ENCODE results near the gene CHCHD3. TPM values are rescaled to one million over a fixed set of nuclear protein-coding genes. Genes with fewer than 3 reads are reported as not detected.

CHCHD3 gene
- total RNA-seq, 1 experiment from 2014 or later: 100 TPM

- TF ChIP-seq EZH2 (IDR thresholded peaks at IDR 0.05; ENCODE audit: low read depth): no peak
- no peak for TF ChIP-seq CTCF (conservative IDR thresholded peaks at IDR 0.05)
- DNase-seq: no peak
- ChIA-PET POLR2A (ENCODE audit: unreplicated experiment) (no interaction called here), CTCF (no interaction called here)
- H2AFZ ChIP-seq: no peak overlapping the region
- peaks cover 20% of the 10 kb centered on the region; the same call in 1 of the 2 replicates for H3K36me3 ChIP-seq (ENCODE audit: low read depth)
- no peak overlapping the region for H3K4me3 ChIP-seq
- peaks cover 25% of the 10 kb centered on the region; the same call in 1 of the 2 replicates for H4K20me1 ChIP-seq (ENCODE audit: insufficient read depth)
- no peak overlapping the region for H3K4me2 ChIP-seq
- BruUV-seq (replicated peaks): no TSS peak
- H3K9me3 ChIP-seq (ENCODE audit: insufficient read depth, low read depth): no peaks in the 10 kb centered on the region
- peaks cover 46% of the 10 kb centered on the region for H3K79me2 ChIP-seq (ENCODE audit: low read depth)
- no peaks in the 10 kb centered on the region for H3K4me1 ChIP-seq (replicated peaks; ENCODE audit: insufficient read depth)
- H3K9me2 ChIP-seq (ENCODE audit: insufficient read depth): no peaks in the 10 kb centered on the region
- no peaks in the 10 kb centered on the region for H3K27me3 ChIP-seq (ENCODE audit: insufficient read depth, low read depth)
- intact Hi-C loops (cut with micrococcal nuclease; ENCODE audit: unreplicated experiment): no loop called here
- no peak overlapping the region for H3K27ac ChIP-seq
- H3F3A ChIP-seq (ENCODE audit: insufficient read depth, low read depth): no peaks in the 10 kb centered on the region
Measured at GRCh38 chr7:133071506-133071905, 10.4 kb downstream of the CHCHD3 start.

GRCh38 chr7:133070562-133070961 is 11.3 kb downstream of the CHCHD3 start:
- Histone ChIP-seq H3K36me3 (ENCODE audit: low read depth) (peaks cover 16% of the 10 kb centered on the region; the same call in 1 of the 2 replicates), H3K9me3 (ENCODE audit: insufficient read depth, low read depth) (no peaks in the 10 kb centered on the region), H3K79me2 (ENCODE audit: low read depth) (peaks cover 38% of the 10 kb centered on the region), H2AFZ (no peak overlapping the region), H3K27ac (no peak overlapping the region), H3K4me3 (no peak overlapping the region), H3F3A (ENCODE audit: insufficient read depth, low read depth) (no peaks in the 10 kb centered on the region), H3K4me2 (no peak overlapping the region), H4K20me1 (ENCODE audit: insufficient read depth) (peaks cover 22% of the 10 kb centered on the region), H3K9me2 (ENCODE audit: insufficient read depth) (no peaks in the 10 kb centered on the region), H3K27me3 (ENCODE audit: insufficient read depth, low read depth) (no peaks in the 10 kb centered on the region), H3K4me1 (replicated peaks; ENCODE audit: insufficient read depth) (no peaks in the 10 kb centered on the region)
- ChIA-PET POLR2A (ENCODE audit: unreplicated experiment) (no interaction called here), CTCF (no interaction called here)
- no TSS peak for BruUV-seq (replicated peaks)
- TF ChIP-seq EZH2 (IDR thresholded peaks at IDR 0.05; ENCODE audit: low read depth) (no peak), CTCF (conservative IDR thresholded peaks at IDR 0.05) (no peak)
- no peak for DNase-seq
- intact Hi-C loops (cut with micrococcal nuclease; ENCODE audit: unreplicated experiment): no loop called here

GRCh38 chr7:133065301-133065700 is 16.6 kb downstream of the CHCHD3 start:
- Histone ChIP-seq H3F3A (ENCODE audit: insufficient read depth, low read depth) (no peaks in the 10 kb centered on the region), H3K79me2 (ENCODE audit: low read depth) (peaks cover 12% of the 10 kb centered on the region; the same call in 1 of the 2 replicates), H3K4me1 (replicated peaks; ENCODE audit: insufficient read depth) (no peaks in the 10 kb centered on the region), H3K27me3 (ENCODE audit: insufficient read depth, low read depth) (no peaks in the 10 kb centered on the region), H4K20me1 (ENCODE audit: insufficient read depth) (peaks cover under 1% of the 10 kb centered on the region; the same call in 1 of the 2 replicates), H3K9me2 (ENCODE audit: insufficient read depth) (no peaks in the 10 kb centered on the region), H3K4me3 (no peak overlapping the region), H3K27ac (no peak overlapping the region), H3K4me2 (no peak overlapping the region), H2AFZ (no peak overlapping the region), H3K9me3 (ENCODE audit: insufficient read depth, low read depth) (no peaks in the 10 kb centered on the region), H3K36me3 (ENCODE audit: low read depth) (peaks cover 11% of the 10 kb centered on the region; the same call in 1 of the 2 replicates)
- intact Hi-C loops (cut with micrococcal nuclease; ENCODE audit: unreplicated experiment): no loop called here
- no peak for DNase-seq
- no peak for TF ChIP-seq EZH2 (IDR thresholded peaks at IDR 0.05; ENCODE audit: low read depth)
- TF ChIP-seq CTCF (conservative IDR thresholded peaks at IDR 0.05): no peak
- ChIA-PET CTCF (no interaction called here), POLR2A (ENCODE audit: unreplicated experiment) (no interaction called here)
- BruUV-seq (replicated peaks): no TSS peak

Measured in PC-9 (cell line).